Endothelial cell of umbilical vein (primary cell): ENCODE results near the gene RAB27B. TPM values are rescaled to one million over a fixed set of nuclear protein-coding genes. Genes with fewer than 3 reads are reported as not detected.

ENCODE experiments used
- Bru-seq: library from RNA; stranded (reverse); fragments of 400-500 nt; gene quantifications from one replicate; lab custom pipeline; 2021; lab: Mats Ljungman, UMichigan
- BruChase-seq, 2 experiments: library from RNA; stranded (reverse); fragments of 400-500 nt; gene quantifications; one replicate each; lab custom pipeline; 2021; lab: Mats Ljungman, UMichigan
- BruUV-seq: library from RNA; stranded (reverse); fragments of 400-500 nt; replicated peaks from 2 replicates; lab custom pipeline; 2021; lab: Mats Ljungman, UMichigan
- CTCF ChIA-PET: fragments of 300-600, 350-600 bp; sonication (Branson Sonifier 250); formaldehyde crosslinking; loops from one replicate; lab custom pipeline; 2021; ENCODE audit warnings: antibody characterized with exemption, inconsistent platforms; lab: Charles Lee
- POLR2A ChIA-PET: fragments of 300-600, 350-600 bp; sonication (Branson Sonifier 250); formaldehyde crosslinking; loops from one replicate; lab custom pipeline; 2021; ENCODE audit warnings: antibody characterized with exemption, inconsistent platforms; lab: Charles Lee
- DNase-seq: peaks from one replicate; pipeline ENCODE4 v3.0.0-alpha.2; 2011; ENCODE audit warnings: low read depth, low spot score
- FAIRE-seq: peaks from 2 replicates; lab custom pipeline; 2011; peaks lifted over from hg19 to GRCh38; lab: Jason Lieb, UNC
- H2AFZ ChIP-seq: 2 replicates; pipeline ENCODE4 v1.6.0; 2012; ENCODE audit warnings: low read depth, low read length, control low read depth, inconsistent platforms
- H3K27ac ChIP-seq: 2 replicates; pipeline ENCODE4 v1.5.1; 2011; ENCODE audit warnings: low read depth, mild to moderate bottlenecking, control low read depth, low read length, moderate library complexity; ENCODE audit not compliant: insufficient read depth
- H3K27me3 ChIP-seq, 2 experiments: 2 replicates each; pipeline versions ENCODE4 v1.6.0 to v1.6.1; 2011; ENCODE audit warnings: low read length in 2 of 2, mixed read lengths in 1 of 2; ENCODE audit not compliant: control insufficient read depth in 2 of 2, insufficient read depth in 2 of 2
- H3K36me3 ChIP-seq, 2 experiments: 2 replicates in 1 of 2; 3 replicates in 1 of 2; pipeline ENCODE4 v1.5.1; 2011; ENCODE audit warnings: low read length in 2 of 2, mild to moderate bottlenecking in 1 of 2, moderate library complexity in 1 of 2; ENCODE audit not compliant: control insufficient read depth in 2 of 2, insufficient read depth in 2 of 2; ENCODE audit errors: extremely low read depth in 1 of 2
- H3K4me1 ChIP-seq: 3 replicates; pipeline ENCODE4 v1.5.1; 2011; ENCODE audit warnings: mild to moderate bottlenecking, low read length; ENCODE audit not compliant: control insufficient read depth, insufficient read depth; ENCODE audit errors: extremely low read depth
- H3K4me2 ChIP-seq: 2 replicates; pipeline ENCODE4 v1.6.1; 2011; ENCODE audit warnings: low read length, control low read depth, mixed read lengths; ENCODE audit not compliant: insufficient read depth
- H3K4me3 ChIP-seq, 3 experiments: fragments of 200-600 bp in 1 of 3; sonication (generic), shearing (Covaris generic) in 1 of 3; replicated peaks in 1 of 3; 2 replicates each; pipeline ENCODE4 v1.5.1; 2011 to 2016; ENCODE audit warnings: control low read depth in 3 of 3, low read length in 3 of 3, mild to moderate bottlenecking in 2 of 3, inconsistent platforms in 1 of 3, low read depth in 1 of 3, moderate library complexity in 1 of 3; ENCODE audit not compliant: insufficient read depth in 1 of 3
- H3K79me2 ChIP-seq: 2 replicates; pipeline ENCODE4 v1.6.0; 2012; ENCODE audit warnings: low read length, inconsistent platforms; ENCODE audit not compliant: control insufficient read depth, insufficient read depth
- H3K9ac ChIP-seq: replicated peaks from 2 replicates; pipeline ENCODE3; 2011; ENCODE audit warnings: low read length, control low read depth; ENCODE audit not compliant: insufficient read depth; ENCODE audit errors: extremely low read depth
- H3K9me1 ChIP-seq: replicated peaks from 3 replicates; pipeline ENCODE4 v1.6.0; 2011; ENCODE audit warnings: mild to moderate bottlenecking, low read length; ENCODE audit not compliant: control insufficient read depth, insufficient read depth; ENCODE audit errors: extremely low read depth
- H3K9me3 ChIP-seq: replicated peaks from 2 replicates; pipeline ENCODE4 v1.5.1; 2012; ENCODE audit warnings: low read length, inconsistent platforms; ENCODE audit not compliant: control insufficient read depth, insufficient read depth
- H4K20me1 ChIP-seq: replicated peaks from 2 replicates; pipeline ENCODE3; 2011; ENCODE audit warnings: mild to moderate bottlenecking, low read length; ENCODE audit not compliant: control insufficient read depth, insufficient read depth; ENCODE audit errors: extremely low read depth
- CTCF ChIP-seq, 2 donors: IDR thresholded peaks; 1 replicate in 1 of 2; 2 replicates in 1 of 2; pipeline ENCODE4 v1.5.1; 2011; ENCODE audit warnings: low read length in 2 of 2, mild to moderate bottlenecking in 2 of 2, moderate library complexity in 2 of 2, control low read depth in 1 of 2, inconsistent platforms in 1 of 2, low read depth in 1 of 2; ENCODE audit not compliant: insufficient read depth in 1 of 2; ENCODE audit errors: extremely low read depth in 1 of 2
- EZH2 ChIP-seq: IDR thresholded peaks from 2 replicates; pipeline ENCODE4 v1.6.1; 2012; ENCODE audit warnings: borderline replicate concordance, low read depth, mild to moderate bottlenecking, moderate library complexity, low read length, inconsistent platforms; ENCODE audit not compliant: severe bottlenecking
- GATA2 ChIP-seq: IDR thresholded peaks from 2 replicates; pipeline ENCODE4 v1.7.0; 2011; ENCODE audit warnings: low read depth, mild to moderate bottlenecking, moderate library complexity, mixed read lengths, low read length; ENCODE audit not compliant: insufficient read length, insufficient read depth
- JUN ChIP-seq: IDR thresholded peaks from 2 replicates; pipeline ENCODE4 v1.6.1; 2011; ENCODE audit warnings: borderline replicate concordance, low read depth; ENCODE audit not compliant: insufficient read length, insufficient read depth
- POLR2A ChIP-seq: IDR thresholded peaks from 2 replicates; pipeline ENCODE4 v1.6.1; 2012; ENCODE audit warnings: low read depth, mild to moderate bottlenecking, control low read depth, low read length
- POLR2AphosphoS5 ChIP-seq: IDR thresholded peaks from 2 replicates; pipeline ENCODE4 v1.6.1; 2012; ENCODE audit warnings: low read depth, mild to moderate bottlenecking, control low read depth, low read length, moderate library complexity; ENCODE audit not compliant: insufficient read depth
- dilution Hi-C: fragments of 300-500 bp; cut with MboI; formaldehyde crosslinking; loops from one replicate; pipeline ENCODE4 v1.15.0; 2019; ENCODE audit warnings: low sequenced_read_pairs; ENCODE audit not compliant: extremely low pct_ligation_motif_present
- intact Hi-C: fragments of 100-400 bp; cut with micrococcal nuclease; formaldehyde crosslinking; loops from one replicate; pipeline ENCODE4 v1.10.0; 2022
- long read RNA-seq: library from polyadenylated mRNA; stranded (forward); transcript quantifications from one replicate; pipeline ENCODE4 v2.0.0, GENCODE V29; 2021
- polyA minus RNA-seq, 3 experiments: library from RNA; depleted of rRNA, polyadenylated mRNA; stranded (reverse); fragments of >200 nt; gene quantifications; 1 replicate in 1 of 3; 2 replicates in 2 of 3; pipeline ENCODE4 v1.2.3, GENCODE V29; 2011
- polyA plus RNA-seq, 4 experiments: library from polyadenylated mRNA; depleted of rRNA in 3 of 4; stranded (reverse) in 3 of 4; unstranded in 1 of 4; fragments of >200 nt; gene quantifications; 2 replicates each; pipeline versions ENCODE4 v1.2.1 to v1.2.3, GENCODE V29; 2011 to 2012; ENCODE audit warnings: missing spikeins in 1 of 4
- total RNA-seq: library from RNA; stranded (reverse); gene quantifications from 2 replicates; pipeline ENCODE4 v1.2.3, GENCODE V29; 2021

RAB27B gene, protein sequence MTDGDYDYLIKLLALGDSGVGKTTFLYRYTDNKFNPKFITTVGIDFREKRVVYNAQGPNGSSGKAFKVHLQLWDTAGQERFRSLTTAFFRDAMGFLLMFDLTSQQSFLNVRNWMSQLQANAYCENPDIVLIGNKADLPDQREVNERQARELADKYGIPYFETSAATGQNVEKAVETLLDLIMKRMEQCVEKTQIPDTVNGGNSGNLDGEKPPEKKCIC
- total RNA-seq = 0.09 TPM in 1 of 2 replicates, not detected in the other
- not detected in 2 replicates for polyA plus RNA-seq
- polyA plus RNA-seq (2011; cell fraction: cytosol; rRNA removed) = 0.01 TPM in 2 replicates
- polyA plus RNA-seq (2011; cell fraction: nucleus; rRNA removed) = 0.01 and 0.03 TPM in 2 replicates
- 0.07 TPM in 1 of 2 replicates, not detected in the other for polyA plus RNA-seq (2012)
- 0.02 TPM in 1 of 2 replicates, not detected in the other for polyA minus RNA-seq
- polyA minus RNA-seq (2011; cell fraction: cytosol; rRNA and poly(A)+ RNA removed) = 7.2 TPM
- 0.05 TPM in 1 of 2 replicates, not detected in the other for polyA minus RNA-seq (2011; cell fraction: nucleus; rRNA and poly(A)+ RNA removed)
- percentile 9 among the genes with signal in this experiment for Bru-seq, nascent RNA
- BruChase-seq, experiment 1, labeled RNA remaining after a 6-hour chase = percentile 18 among the genes with signal in this experiment
- BruChase-seq, experiment 2, labeled RNA remaining after a 2-hour chase = percentile 13 among the genes with signal in this experiment
- long read RNA-seq = 0 reads

GRCh38 chr18:54828281-54828881 lies at the start of gene RAB27B:
Gene RAB27B (plus strand): TSS chr18:54828477. CDS start chr18:54877586, 49,109 bp downstream.
- Histone ChIP-seq H2AFZ (peak within 1 kb of the TSS; percentile 96), H3K9ac (no peak within 1 kb of the TSS), H3K4me2 (peak within 1 kb of the TSS; percentile 74), H3K27me3 (peaks cover 0 to 5% of the 10 kb centered on the region in 2 experiments), H3K36me3 (no peaks in the 10 kb centered on the region), H3K4me3 (peak within 1 kb of the TSS; percentile 3 to 51 (median 25)), H3K27ac (no peak within 1 kb of the TSS), H3K9me3 (no peaks in the 10 kb centered on the region), H3K9me1 (no peaks in the 10 kb centered on the region), H3K4me1 (peaks cover 9% of the 10 kb centered on the region), H4K20me1 (no peaks in the 10 kb centered on the region), H3K79me2 (no peaks in the 10 kb centered on the region)
- TF ChIP-seq EZH2 (no peak), JUN (no peak), CTCF (IDR thresholded peaks at IDR 0.05; ENCODE audit: extremely low read depth in 1 of 2, insufficient read depth in 1 of 2, low read depth in 1 of 2, low read length in 2 of 2) (no peak), POLR2A (no peak), GATA2 (no peak), POLR2AphosphoS5 (no peak)
- ChIA-PET POLR2A (interaction anchor here (0.6 kb wide), 1 partner anchor 494 kb away, joined by 8 read pairs; no protein-coding TSS in a partner anchor), CTCF (interaction anchor here (0.6 to 1.8 kb wide), 5 partner anchors 13 to 155 kb away, joined by 3 to 6 read pairs (median 4); no protein-coding TSS in a partner anchor)
- no TSS peak for BruUV-seq
- DNase-seq = peak; percentile 78
- intact Hi-C loops (loop anchor here (1.0 to 10.0 kb wide), 2 partner anchors 12 to 156 kb away; no protein-coding TSS in a partner anchor), dilution Hi-C loops (no loop called here)
- FAIRE-seq = peak; percentile 68
